ENCODE measurements around the gene TIMM13. TPM values are rescaled to one million over a fixed set of nuclear protein-coding genes. Genes with fewer than 3 reads are reported as not detected.
"Not testable (repeated sequence)": the region's sequence is repeated elsewhere in the genome, so short reads cannot be mapped to it uniquely, and the experiment has no call there.

TIMM13 gene
- total and polyA plus RNA-seq, 4 donors, result 27.2 to 103 (median 80.8) TPM

GRCh38 chr19:2475702-2476450 is 48.5 kb upstream of the TIMM13 start, which contains the start of gene GADD45B:
Gene GADD45B (plus strand): TSS chr19:2476127. CDS start chr19:2476359, 232 bp downstream.
- ATAC-seq (ENCODE audit: insufficient read depth, low FRiP score) (peak; percentile 80), DNase-seq (peak; percentile 96 to 97 (median 97))
- peak within 1 kb of the TSS; percentile 37 to 75 for H3K9ac ChIP-seq (ENCODE audit: insufficient read depth in 1 of 2, low read length in 2 of 2)
- peaks cover 0 to 8% (median 0%) of the 10 kb centered on the region in 4 donors for H3K36me3 ChIP-seq (ENCODE audit: control insufficient read depth in 4 of 4, insufficient read depth in 4 of 4, low read length in 4 of 4)
- peaks cover 0 to 3% (median 0%) of the 10 kb centered on the region in 3 donors for H3K27me3 ChIP-seq (ENCODE audit: control insufficient read depth in 3 of 3, insufficient read depth in 3 of 3, low read length in 2 of 3)
- peak within 1 kb of the TSS; percentile 84 for H3K4me3 ChIP-seq
- peak within 1 kb of the TSS; percentile 87 to 95 for H3K27ac ChIP-seq (ENCODE audit: low read depth in 1 of 2, low read length in 1 of 2)
- peaks cover 0 to 36% (median 4%) of the 10 kb centered on the region in 5 donors for H3K4me1 ChIP-seq (ENCODE audit: control insufficient read depth in 5 of 5, insufficient read depth in 5 of 5, low read length in 5 of 5)
- no peaks in the 10 kb centered on the region for H3K9me3 ChIP-seq (ENCODE audit: control insufficient read depth in 4 of 4, insufficient read depth in 3 of 4, low read length in 3 of 4)
- TF ChIP-seq, protein P1, sequence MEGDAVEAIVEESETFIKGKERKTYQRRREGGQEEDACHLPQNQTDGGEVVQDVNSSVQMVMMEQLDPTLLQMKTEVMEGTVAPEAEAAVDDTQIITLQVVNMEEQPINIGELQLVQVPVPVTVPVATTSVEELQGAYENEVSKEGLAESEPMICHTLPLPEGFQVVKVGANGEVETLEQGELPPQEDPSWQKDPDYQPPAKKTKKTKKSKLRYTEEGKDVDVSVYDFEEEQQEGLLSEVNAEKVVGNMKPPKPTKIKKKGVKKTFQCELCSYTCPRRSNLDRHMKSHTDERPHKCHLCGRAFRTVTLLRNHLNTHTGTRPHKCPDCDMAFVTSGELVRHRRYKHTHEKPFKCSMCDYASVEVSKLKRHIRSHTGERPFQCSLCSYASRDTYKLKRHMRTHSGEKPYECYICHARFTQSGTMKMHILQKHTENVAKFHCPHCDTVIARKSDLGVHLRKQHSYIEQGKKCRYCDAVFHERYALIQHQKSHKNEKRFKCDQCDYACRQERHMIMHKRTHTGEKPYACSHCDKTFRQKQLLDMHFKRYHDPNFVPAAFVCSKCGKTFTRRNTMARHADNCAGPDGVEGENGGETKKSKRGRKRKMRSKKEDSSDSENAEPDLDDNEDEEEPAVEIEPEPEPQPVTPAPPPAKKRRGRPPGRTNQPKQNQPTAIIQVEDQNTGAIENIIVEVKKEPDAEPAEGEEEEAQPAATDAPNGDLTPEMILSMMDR (IDR thresholded peaks at IDR 0.05; ENCODE audit: control extremely low read depth, extremely low read depth), result no peak
- WGBS, 2 donors, result 0 to 1% methylated on average over 57 to 70 of the region's 70 CpGs

DNA sequence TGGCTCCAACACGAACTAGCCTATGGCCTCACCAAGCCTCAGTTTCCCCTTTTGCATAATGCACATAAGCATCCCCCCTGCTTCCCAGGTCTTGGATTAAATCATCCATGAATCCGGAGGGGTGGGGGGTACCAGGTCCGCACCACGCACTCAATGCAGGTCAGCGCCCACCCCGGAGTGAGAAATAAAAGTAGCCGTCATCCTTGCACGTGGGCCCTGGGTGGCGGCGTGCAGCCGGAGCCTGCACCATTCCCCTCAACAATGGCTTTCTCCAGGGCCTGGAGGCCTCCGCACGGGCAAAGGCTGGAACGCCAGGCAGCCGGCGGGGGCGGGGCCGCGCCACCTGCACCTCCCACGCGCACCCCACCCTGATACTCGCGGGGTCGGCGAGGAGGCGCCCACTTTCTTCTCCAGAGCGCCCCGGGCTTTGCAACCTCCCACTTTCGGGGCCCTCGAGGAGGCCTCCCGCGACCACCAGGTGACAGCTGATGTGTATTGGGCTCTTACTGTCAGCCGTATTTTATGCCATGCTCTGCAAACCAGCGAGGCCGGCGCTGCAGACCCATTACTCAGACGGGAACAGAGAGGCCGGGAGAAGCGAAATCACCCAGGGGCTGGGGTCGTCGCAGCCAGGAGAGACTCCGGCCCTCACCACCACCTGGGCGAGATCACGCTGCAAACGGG is 47.8 kb upstream of the TIMM13 start:
- WGBS, 2 donors, result 0% methylated on average over 45 of the region's 45 CpGs
- no peaks in the 10 kb centered on the region for H3K9me3 ChIP-seq (ENCODE audit: control insufficient read depth in 4 of 4, insufficient read depth in 3 of 4, low read length in 3 of 4)
- peaks cover 0 to 36% (median 4%) of the 10 kb centered on the region in 5 donors for H3K4me1 ChIP-seq (ENCODE audit: control insufficient read depth in 5 of 5, insufficient read depth in 5 of 5, low read length in 5 of 5)
- H3K4me3 ChIP-seq, result peak overlapping the region; percentile 53
- peaks cover 0 to 3% (median 0%) of the 10 kb centered on the region in 3 donors for H3K27me3 ChIP-seq (ENCODE audit: control insufficient read depth in 3 of 3, insufficient read depth in 3 of 3, low read length in 2 of 3)
- DNase-seq (peak in 1 of 3 donors; percentile 38), ATAC-seq (ENCODE audit: insufficient read depth, low FRiP score) (no peak)
- peaks cover 0 to 8% (median 0%) of the 10 kb centered on the region in 4 donors for H3K36me3 ChIP-seq (ENCODE audit: control insufficient read depth in 4 of 4, insufficient read depth in 4 of 4, low read length in 4 of 4)
- no peak overlapping the region for H3K9ac ChIP-seq (ENCODE audit: insufficient read depth in 1 of 2, low read length in 2 of 2)
- H3K27ac ChIP-seq (ENCODE audit: low read depth in 1 of 2, low read length in 1 of 2), result peak overlapping the region; percentile 87 to 95
- TF ChIP-seq, protein P1 (IDR thresholded peaks at IDR 0.05; ENCODE audit: control extremely low read depth, extremely low read depth), result no peak

DNA sequence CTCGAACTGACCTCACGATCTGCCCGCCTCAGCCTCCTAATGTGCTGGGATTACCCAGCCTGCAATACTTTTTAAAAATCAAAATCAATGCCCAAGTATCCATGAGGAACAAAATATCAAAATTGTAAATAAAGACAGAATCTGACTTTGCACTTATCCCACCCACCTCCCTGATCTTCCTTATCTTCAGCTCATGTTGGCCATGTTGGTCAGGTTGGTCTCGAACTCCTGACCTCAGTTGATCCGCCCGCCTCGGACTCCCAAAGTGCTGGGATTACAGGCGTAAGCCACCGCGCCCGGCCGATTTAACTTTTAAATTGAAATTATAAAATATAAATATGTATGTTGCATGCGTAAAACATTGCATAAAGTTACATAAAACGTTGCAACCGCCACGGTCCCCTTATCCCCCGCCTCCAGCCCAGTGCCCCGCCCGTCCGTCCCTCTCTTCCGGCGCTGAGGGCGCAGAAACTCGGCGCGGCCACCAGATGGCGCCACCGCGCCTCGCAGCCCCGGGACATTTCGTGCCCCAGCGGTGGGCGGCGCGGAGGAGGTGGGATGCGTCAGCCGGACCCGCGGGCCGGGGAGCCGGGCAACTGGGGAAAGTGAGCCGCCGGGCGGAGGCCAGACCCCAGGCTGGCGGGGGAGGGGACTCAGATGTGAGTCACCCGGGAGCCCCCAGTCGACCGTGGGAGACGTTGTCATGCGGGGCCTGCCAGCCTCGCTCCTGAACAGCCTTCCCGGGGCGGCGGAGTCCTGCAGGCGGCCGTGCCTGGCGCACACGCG is 47.0 kb upstream of the TIMM13 start:
- 6% methylated on average over 60 of the region's 60 CpGs for WGBS, 2 donors
- peaks cover 0 to 8% (median 0%) of the 10 kb centered on the region in 4 donors for H3K36me3 ChIP-seq (ENCODE audit: control insufficient read depth in 4 of 4, insufficient read depth in 4 of 4, low read length in 4 of 4)
- DNase-seq (peak; percentile 83 to 88 (median 86)), ATAC-seq (ENCODE audit: insufficient read depth, low FRiP score) (peak; percentile 59)
- peak overlapping the region; percentile 37 for H3K4me3 ChIP-seq
- no peak overlapping the region for H3K9ac ChIP-seq (ENCODE audit: insufficient read depth in 1 of 2, low read length in 2 of 2)
- TF ChIP-seq, protein P1 (IDR thresholded peaks at IDR 0.05; ENCODE audit: control extremely low read depth, extremely low read depth), result peak; percentile 98
- H3K4me1 ChIP-seq (ENCODE audit: control insufficient read depth in 5 of 5, insufficient read depth in 5 of 5, low read length in 5 of 5), result peaks cover 2 to 34% (median 4%) of the 10 kb centered on the region in 5 donors
- no peaks in the 10 kb centered on the region for H3K9me3 ChIP-seq (ENCODE audit: control insufficient read depth in 4 of 4, insufficient read depth in 3 of 4, low read length in 3 of 4)
- peak overlapping the region; percentile 87 to 95 for H3K27ac ChIP-seq (ENCODE audit: low read depth in 1 of 2, low read length in 1 of 2)
- peaks cover 0 to 3% (median 0%) of the 10 kb centered on the region in 3 donors for H3K27me3 ChIP-seq (ENCODE audit: control insufficient read depth in 3 of 3, insufficient read depth in 3 of 3, low read length in 2 of 3)

DNA sequence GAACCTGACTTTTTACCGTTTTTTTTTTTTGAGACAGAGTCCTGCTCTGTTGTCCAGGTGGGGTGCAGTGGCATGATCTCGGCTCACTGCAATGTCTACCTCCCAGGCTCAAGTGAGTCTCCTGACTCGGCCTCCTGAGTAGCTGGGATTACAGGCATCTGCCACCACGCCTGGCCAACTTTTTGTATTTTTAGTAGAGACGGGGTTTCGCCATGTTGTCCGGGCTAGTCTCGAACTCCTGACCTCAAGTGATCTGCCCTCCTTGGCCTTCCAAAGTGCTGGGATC is 42.5 kb upstream of the TIMM13 start:
- H3K4me3 ChIP-seq; ATAC-seq (ENCODE audit: insufficient read depth, low FRiP score); H3K27me3 ChIP-seq (ENCODE audit: control insufficient read depth in 3 of 3, insufficient read depth in 3 of 3, low read length in 2 of 3); H3K9ac ChIP-seq (ENCODE audit: insufficient read depth in 1 of 2, low read length in 2 of 2); H3K9me3 ChIP-seq (ENCODE audit: control insufficient read depth in 4 of 4, insufficient read depth in 3 of 4, low read length in 3 of 4); H3K36me3 ChIP-seq (ENCODE audit: control insufficient read depth in 4 of 4, insufficient read depth in 4 of 4, low read length in 4 of 4); H3K27ac ChIP-seq (ENCODE audit: low read depth in 1 of 2, low read length in 1 of 2); DNase-seq; H3K4me1 ChIP-seq (ENCODE audit: control insufficient read depth in 5 of 5, insufficient read depth in 5 of 5, low read length in 5 of 5): not testable (repeated sequence)
- 83 to 87% methylated on average over 8 of the region's 8 CpGs for WGBS, 2 donors

Measured in lung (tissue), 12 donors.